ENCODE data around the gene SLC16A11. TPM values are rescaled to one million over a fixed set of nuclear protein-coding genes. Genes with fewer than 3 reads are reported as not detected.

The SLC16A11 gene
- total RNA-seq, 1 donor from 2014 or later: 4.5 TPM

- no peak for DNase-seq (ENCODE audit: low spot score)
These were observed 18.6 kb downstream of the SLC16A11 start for GRCh38 chr17:7025245-7025644.

GRCh38 chr17:7024402-7024785 is 19.5 kb downstream of the SLC16A11 start:
- no peak for DNase-seq (ENCODE audit: low spot score)

DNA sequence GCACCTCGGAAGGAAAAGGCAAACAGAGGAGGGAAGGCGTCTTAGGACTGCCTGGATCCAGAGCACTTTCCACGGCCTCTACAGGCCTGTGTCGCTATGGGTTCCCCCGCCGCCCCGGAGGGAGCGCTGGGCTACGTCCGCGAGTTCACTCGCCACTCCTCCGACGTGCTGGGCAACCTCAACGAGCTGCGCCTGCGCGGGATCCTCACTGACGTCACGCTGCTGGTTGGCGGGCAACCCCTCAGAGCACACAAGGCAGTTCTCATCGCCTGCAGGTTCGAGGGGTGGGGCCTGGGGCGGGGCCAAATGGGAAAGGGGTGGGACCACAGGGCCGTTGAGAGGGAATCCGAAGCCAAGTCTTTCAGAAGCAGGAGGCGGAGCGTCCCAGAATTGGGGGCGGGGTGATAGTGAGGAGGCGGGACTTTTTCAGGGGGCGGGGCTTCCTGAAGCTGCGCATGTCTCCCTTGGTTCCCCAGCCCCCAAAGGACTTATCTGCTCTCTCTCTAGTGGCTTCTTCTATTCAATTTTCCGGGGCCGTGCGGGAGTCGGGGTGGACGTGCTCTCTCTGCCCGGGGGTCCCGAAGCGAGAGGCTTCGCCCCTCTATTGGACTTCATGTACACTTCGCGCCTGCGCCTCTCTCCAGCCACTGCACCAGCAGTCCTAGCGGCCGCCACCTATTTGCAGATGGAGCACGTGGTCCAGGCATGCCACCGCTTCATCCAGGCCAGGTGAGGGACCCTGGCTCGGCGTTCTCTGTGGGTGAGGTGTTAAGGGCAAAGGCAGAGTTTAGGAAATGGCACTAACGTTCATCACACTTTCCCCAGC is 20.1 kb downstream of the SLC16A11 start:
- DNase-seq (ENCODE audit: low spot score): peak; percentile 96

- DNase-seq (ENCODE audit: low spot score): no peak
These were observed 20.9 kb downstream of the SLC16A11 start, which contains the start of gene BCL6B for GRCh38 chr17:7022781-7023571. BCL6B (plus strand) TSS chr17:7023050; CDS start chr17:7023672, 622 bp downstream.

DNA sequence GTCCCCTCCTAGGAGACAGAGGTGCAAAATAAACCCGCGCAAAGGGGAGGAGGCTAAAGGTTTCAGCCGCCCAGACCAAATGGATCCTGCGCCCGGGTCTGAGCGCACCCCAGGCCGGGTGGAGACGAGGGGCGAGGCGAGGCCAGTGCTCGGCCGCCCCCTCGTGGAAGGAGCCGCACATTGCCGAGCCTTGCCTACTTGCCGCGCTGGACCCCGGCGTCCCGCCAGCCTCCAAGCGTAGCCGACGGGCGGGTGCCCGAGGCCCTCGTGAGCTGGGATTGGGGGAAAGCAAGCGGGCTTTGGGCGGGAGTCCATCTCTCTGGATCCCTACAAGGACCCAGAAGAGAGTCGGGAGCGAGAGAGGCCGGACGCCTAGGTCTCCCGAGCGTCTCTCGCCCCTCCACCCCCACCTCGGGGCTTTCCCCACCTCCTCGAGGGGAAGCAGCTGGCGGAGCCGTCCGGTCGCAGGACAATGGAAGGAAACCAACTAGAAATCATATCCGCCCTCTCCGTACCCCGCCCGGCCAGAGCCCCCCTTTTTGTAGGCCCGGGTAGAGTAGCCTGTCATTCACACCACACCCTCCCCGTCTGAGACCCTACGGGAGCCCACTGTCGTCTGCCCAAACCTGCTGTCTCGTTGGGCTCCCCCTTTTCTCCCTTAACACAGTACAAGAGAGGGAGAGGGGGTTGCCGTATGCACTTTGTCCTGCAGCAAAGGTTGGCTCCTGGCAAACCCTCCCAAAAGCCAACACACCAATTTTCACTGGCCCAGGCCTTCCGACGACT is 21.7 kb downstream of the SLC16A11 start:
- peak; percentile 75 for DNase-seq (ENCODE audit: low spot score)

DNA sequence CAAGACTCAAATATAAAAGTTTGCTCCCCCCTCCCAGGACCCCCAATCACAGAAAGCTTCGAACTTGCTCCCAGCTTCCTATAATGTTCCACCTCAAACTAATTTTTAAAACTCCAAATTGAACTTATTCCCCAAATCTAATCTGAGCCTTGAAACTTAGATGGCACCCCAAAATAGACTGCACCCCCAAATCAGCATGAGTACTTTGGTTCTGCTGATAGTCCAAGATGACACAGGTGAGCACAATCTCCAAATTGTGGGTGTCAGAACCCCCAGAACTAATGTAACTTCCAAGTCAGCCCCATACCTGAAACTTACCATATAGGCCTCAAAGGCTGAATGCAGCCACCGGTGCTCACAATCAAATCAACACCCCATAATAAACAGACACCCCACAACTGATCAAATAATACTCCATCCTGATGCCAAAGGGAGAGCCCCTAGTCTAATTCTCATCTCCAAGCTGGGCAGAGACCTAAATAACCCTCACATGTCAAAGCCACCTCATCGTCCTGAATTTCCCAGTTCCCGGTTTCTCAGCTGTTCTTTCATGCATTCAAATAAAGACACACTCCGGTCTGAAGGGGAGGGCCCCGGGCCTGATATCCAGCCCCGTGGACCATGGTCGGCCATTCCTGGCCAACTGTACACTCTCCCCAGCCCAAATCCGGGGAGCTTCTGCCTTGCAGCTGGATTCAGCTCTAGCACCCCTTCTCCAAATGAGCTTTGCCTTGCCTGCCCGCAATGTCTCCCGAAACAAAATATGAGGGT is 22.8 kb downstream of the SLC16A11 start:
- DNase-seq (ENCODE audit: low spot score): no peak

GRCh38 chr17:7019839-7020519 is 23.9 kb downstream of the SLC16A11 start:
- DNase-seq (ENCODE audit: low spot score): no peak

DNA sequence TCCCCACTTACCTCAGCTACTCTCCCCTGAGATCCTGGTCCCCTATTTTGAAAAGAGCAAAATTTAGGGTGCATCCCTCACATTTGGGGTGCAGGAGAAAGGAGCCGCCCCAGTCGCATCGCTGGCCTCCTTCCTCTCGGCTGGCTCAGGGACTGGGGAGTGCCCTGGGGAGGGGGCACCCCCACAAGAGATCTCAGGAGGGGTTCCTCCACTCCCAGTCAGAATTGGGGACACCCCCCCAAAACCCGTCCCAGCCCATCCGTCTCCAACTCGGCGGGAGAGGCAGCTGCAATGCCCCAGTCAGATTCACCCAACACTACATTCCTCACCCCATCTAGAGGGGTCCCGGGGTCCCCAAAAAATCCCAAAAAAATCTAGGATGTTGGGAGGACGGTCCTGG is 24.5 kb downstream of the SLC16A11 start:
- DNase-seq (ENCODE audit: low spot score): no peak

DNA sequence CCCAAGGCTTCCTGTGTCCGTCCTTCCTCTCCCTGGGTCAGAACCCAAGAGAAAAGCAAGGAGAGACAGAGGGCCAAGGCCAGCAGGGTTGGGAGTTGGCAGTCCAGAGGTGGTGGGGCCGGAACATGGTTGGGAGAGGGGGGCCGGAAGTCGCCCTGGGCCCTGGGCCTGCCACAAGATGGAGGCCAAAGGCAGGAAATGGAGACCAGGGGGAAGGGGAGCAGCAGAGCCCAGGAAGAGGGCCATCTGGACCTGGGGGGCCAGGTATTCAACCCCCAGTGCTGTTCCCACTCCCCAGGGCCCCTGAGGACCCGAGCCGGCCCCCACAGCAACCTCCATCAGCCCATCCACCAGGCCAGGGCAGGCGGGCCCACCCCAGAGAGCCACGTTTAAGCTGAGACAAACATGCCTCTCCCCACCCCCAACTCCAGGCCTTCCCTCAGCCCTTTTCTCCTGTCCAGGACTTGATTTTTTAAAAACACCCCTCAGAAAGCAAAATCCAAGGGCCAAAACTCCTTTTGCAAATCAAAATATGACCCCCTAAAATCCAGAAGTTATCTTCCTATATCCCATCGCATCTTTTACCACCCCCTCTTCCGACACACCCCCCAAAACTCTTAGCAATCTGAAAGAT is 25.4 kb downstream of the SLC16A11 start:
- no peak for DNase-seq (ENCODE audit: low spot score)

DNA sequence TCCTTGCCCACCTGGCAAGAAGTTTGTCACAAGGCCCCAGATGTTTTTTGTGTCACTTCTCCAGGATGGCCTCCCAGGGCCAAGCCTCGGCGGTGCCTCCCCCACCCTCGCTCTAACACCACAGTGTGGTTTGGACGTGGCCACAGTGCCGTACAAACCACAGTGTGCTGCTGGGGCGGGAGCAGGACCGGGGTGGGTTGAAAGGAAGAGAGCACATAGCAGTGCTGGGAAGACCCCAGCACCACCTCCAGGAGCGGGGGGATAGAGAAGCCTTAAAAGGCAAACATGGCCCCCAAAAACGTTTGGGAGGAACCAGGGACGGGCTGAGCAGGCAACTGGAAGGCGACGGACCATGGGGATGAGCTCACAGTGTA is 26.1 kb downstream of the SLC16A11 start:
- DNase-seq (ENCODE audit: low spot score): no peak

DNA sequence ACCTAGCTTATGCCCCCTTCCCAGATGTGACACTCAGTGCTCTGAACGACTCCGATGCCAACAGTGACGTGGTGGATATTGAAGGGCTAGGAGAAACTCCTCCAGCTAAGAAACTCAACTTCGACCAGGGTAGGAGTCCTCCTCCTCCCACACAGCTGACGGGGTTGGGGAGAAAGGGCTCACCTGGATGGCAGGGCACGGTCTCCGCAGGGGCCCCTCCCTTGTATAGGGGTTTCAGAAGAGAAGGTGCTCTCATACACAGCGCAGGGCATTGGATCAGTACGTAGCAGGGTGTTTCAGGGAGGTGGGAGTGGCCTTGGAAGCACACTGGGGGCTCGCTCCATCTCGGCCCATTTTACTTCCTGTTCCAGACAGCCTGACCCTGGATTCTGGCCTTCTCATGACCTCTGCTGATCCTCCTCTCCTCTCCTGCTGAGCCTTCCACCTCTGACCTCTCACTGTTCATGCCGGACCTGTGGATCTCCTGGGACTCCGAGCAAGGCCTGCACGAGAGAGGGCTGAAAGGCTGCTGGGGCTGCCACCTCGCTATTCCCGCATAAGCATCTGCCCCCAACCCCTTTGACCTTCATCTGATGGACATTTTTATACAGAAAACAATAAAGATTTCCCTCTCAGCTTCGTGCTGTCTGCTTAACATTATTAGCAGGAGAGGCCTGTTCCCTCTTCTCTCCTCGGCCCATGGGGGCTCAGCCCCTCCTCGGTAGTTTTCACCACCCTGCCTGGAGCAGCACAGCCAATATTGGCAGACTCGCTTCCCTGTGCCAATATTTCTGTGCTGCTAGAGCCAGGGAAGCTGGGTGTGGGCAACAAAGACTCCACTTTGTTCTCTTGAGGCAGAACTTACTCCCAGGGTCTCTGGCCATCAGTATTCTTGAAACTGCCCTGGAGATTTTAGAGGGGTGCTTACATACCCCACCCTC is 26.7 kb downstream of the SLC16A11 start:
- no peak for DNase-seq (ENCODE audit: low spot score)

DNA sequence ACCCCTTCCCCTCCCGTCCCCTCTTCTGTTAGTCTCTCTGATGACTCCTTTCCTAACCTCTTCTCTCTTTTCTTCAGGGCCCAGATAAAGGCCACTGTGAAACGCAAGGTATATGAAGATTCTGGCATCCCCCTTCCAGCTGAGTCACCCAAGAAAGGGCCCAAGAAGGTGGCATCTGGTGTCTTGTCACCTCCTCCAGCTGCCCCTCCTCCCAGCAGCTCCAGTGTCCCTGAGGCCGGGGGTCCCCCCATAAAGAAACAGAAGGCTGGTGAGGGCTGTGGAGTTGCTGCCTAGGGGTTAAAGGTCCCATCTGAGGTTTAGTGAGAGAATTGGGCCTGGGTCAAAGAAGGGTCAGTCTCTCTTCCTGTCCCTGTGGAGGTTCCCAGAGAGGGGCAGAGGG is 27.5 kb downstream of the SLC16A11 start:
- DNase-seq (ENCODE audit: low spot score): no peak

DNA sequence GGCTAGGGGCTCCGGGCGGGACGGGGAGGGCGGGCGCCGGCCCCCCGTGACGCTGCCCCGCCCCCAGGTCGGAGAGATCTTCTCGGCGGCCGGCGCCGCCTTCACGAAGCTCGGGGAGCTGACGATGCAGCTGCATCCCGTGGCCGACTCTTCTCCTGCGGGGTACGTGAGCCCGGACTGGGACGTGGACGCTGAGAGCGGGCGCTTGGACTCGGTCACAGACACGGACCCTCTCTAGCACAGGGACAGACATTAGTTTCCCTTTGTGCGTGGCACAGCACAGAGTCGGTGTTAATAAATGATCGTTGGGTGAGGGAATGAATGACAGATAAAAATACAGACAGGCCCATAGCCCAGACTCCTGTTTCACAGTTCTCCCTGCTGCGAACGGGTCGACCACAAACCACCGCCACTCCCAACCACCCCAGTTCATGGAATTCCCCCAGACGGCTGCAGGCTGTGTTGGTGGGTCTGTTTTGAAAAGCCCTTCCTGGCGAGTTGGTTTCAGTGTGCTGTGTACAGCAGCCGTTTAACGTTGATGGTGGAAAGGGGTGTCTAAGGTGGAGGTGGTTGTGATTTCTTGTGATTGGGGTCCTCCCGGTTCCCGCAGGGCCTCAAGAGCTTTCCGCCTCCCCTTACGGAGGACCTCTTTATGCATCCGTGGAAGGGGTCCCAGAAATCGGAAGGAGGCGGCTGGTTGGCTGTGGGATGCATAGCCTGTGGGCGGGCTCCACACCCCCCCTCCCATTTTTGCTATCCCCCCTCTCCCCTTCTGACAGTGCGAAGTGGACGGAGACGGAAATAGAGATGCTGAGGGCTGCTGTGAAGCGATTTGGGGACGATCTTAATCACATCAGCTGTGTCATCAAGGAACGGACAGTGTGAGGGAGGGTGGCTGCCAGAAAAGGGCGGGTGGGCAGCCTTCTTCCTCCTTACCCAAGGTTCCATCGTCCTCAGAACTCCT is 28.6 kb downstream of the SLC16A11 start:
- no peak for DNase-seq (ENCODE audit: low spot score)

DNA sequence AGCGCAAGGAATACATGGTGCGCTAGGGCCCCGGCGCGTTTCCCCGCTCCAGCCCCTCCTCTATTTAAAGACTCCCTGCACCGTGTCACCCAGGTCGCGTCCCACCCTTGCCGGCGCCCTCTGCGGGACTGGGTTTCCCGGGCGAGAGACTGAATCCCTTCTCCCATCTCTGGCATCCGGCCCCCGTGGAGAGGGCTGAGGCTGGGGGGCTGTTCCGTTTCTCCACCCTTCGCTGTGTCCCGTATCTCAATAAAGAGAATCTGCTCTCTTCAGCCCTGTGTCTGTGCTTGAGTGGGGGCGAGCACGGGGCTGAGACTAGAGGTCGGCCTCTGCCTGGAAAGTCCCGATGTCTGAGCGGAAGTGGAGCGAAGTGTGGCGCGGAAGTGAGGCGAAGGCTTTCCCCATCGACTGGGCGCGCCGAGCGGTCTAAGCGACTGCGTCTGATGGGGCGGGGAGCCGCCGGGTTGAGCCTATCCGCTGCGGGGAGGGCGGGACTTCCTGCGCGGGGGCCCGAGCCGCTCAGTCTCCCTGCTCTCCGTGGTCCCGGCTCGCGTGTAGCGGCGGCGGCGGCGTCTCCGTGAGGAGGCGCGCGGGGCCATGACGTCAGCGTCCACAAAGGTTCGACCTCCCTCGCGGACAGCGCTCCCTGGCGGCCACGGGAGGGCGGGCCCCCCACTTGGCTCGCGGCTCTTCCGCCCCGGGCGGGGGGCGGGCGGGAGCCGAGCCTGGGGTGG is 29.5 kb downstream of the SLC16A11 start:
- peak; percentile 97 for DNase-seq (ENCODE audit: low spot score)

DNA sequence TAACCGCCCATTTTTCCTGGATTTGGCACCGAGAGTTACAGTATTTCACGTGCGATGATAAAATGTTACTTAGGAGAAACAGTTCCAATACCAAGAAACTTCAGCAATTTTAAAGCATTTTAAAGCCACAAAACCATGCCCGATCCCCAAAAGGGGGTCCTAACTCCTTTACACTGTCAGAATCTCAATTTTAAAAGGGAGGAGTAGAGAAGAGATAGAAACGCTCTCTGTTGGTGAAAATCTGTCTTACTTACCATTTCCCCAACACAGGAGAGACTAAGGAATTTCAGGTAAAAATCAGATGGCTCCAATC is 32.0 kb downstream of the SLC16A11 start:
- no peak for DNase-seq (ENCODE audit: low spot score)

- no peak for DNase-seq (ENCODE audit: low spot score)
These were observed 32.5 kb downstream of the SLC16A11 start for GRCh38 chr17:7011415-7011814.

DNA sequence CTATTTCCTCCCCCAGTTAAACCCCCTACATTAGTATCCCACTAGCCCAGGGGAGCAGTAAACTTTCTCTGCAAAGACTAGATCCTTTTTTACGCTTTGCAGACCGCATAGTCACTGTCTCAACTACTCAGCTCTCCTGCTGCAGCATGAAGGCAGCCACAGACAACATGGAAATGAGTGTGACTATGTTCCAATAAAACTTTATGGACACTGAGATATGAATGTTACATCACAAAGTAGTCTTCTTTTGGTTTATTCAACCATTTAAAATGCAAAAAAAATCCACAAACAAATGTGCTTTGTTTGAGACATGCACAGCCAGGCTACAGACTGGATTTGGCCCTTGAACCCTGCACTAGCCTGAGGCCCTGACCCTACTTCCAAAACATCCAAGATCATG is 33.4 kb downstream of the SLC16A11 start:
- DNase-seq (ENCODE audit: low spot score): no peak

DNA sequence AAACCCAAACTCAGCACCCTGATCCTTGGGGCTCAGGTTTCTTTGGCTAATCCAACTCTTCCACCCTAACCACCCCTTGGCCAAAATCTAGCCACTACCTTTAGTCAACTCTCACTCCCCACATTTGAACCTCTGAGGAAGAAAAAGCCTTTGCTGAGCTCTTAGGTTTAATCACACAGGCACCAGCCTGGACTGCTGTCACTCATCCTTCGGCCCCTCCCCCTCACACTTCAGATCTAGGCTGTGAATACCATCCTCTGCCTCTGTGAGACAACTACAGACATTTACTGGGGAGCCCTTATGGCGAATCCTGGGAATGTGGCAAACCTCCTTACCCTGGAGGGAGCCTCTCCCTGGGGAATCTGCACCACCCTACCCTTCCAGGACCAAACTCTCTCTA is 36.7 kb downstream of the SLC16A11 start:
- DNase-seq (ENCODE audit: low spot score): no peak
